GM20000 (cell line): ENCODE results near the gene HOXA13.

Experiments used
- DNase-seq: peaks from one replicate; pipeline ENCODE4 v3.0.0; 2012; ENCODE audit warnings: low spot score
- TF ChIP-seq, protein P1 (sequence below): IDR thresholded peaks from 2 replicates; pipeline ENCODE4 v1.5.1; 2012; ENCODE audit warnings: mild to moderate bottlenecking, control low read depth; ENCODE audit errors: extremely low read depth, missing control alignments

HOXA13 gene

DNA sequence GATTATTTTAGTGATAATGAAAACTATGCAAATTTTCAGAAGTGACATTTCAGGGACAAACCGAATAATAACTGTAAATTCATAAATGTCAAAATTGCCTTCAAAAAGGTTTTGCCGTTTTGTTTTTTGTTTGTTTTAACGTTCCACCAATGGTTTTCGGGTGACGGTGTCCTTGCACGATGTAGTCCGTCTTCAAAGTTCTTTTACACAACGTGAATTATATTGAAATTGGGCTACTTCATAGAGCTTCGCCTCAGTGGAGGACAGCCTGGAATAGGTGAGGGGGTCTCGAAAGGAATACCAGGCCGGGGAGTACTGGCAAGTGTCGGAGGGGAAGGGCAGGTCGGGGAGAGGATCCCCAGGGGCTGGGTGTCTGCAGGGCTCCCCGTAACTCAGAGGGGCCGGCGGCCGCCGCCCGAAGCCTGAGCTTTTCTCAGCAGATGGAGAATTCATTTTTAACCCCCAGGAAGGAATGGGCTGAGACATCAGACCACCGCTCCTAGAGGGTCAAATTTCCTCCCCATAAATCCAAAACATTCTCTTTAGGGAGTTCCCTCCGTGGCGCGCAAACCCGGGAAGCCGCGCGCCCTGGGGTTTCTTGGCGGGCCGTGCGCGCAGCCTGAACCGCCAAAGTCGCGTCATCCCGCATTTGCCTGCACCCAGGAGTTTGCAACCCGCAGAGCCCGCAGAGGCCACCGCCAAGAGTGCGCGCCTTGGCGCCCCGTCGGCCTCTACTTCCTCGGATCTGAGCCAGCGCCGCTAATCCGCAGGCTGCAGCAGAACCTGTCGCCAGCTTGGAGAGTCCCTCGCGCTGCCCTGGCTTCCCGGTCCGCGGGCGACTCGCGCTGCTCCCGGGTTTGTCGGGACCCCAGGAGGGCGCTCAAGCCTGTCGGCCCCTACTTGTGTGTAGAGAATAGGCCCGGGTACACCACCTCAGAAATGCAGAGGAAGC, 25.4 kb upstream of the HOXA13 start:
- DNase-seq = no peak
- TF ChIP-seq, protein P1, sequence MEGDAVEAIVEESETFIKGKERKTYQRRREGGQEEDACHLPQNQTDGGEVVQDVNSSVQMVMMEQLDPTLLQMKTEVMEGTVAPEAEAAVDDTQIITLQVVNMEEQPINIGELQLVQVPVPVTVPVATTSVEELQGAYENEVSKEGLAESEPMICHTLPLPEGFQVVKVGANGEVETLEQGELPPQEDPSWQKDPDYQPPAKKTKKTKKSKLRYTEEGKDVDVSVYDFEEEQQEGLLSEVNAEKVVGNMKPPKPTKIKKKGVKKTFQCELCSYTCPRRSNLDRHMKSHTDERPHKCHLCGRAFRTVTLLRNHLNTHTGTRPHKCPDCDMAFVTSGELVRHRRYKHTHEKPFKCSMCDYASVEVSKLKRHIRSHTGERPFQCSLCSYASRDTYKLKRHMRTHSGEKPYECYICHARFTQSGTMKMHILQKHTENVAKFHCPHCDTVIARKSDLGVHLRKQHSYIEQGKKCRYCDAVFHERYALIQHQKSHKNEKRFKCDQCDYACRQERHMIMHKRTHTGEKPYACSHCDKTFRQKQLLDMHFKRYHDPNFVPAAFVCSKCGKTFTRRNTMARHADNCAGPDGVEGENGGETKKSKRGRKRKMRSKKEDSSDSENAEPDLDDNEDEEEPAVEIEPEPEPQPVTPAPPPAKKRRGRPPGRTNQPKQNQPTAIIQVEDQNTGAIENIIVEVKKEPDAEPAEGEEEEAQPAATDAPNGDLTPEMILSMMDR = no peak

DNA sequence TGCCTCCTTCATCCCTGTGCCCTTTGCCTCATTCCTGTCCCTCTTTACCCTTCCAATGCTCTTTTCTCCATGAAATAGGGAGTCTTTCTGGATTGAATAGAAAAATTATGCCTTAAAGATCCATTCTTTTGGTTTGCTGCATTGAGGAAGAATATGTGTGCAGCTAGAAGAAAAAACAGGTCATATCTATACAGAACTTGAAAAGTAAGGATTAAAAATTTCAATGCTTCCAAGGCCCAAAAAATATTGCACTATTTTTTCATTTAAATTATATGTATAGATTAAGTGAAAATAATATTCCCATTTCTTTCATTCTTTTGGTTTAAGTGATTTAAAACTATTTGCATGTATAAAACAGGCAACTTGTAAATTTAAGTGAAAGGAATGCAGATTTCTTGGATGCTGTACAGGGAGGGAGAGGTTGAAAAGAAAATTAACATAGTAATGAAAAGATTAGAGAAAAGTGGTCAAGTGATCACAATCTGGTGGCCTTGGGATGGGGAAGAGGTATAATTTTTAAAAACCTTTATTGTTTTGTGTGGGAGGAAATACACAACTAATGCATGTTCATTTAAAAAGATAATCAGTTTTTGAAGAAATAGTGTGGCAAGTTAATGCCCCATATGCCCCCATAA, 24.2 kb upstream of the HOXA13 start:
- TF ChIP-seq, protein P1 = no peak

DNA sequence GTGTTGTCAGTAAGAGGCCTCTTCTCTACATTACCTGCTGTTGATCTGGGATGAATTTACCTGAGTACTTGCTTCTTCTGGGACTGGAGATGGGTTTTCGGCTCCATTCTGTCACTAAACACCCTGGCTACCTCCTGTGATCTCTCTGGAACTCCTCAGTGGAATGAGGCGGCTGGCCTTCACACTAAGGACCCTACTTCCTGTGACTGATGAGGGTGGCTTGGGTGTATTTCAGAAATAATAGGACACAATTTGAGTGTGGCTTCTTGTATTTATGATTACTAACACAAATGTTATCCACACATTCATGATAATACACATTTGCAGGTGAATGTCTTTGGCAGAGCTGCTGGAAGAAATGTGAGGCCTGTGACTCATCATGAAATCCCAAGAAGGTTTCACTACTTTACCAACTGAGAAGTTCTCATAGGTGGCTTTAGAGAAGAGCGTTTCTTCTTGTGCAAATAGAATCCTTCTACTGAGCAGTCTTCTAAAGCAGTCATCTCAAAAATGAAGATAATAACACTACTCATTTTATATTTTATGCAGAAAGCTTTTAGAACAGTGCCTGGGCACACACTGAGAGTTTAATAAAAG, 21.4 kb upstream of the HOXA13 start:
- TF ChIP-seq, protein P1 = no peak
- no peak for DNase-seq

More for the DNA sequence above, 24.2 kb upstream of the HOXA13 start:
- no peak for DNase-seq

DNA sequence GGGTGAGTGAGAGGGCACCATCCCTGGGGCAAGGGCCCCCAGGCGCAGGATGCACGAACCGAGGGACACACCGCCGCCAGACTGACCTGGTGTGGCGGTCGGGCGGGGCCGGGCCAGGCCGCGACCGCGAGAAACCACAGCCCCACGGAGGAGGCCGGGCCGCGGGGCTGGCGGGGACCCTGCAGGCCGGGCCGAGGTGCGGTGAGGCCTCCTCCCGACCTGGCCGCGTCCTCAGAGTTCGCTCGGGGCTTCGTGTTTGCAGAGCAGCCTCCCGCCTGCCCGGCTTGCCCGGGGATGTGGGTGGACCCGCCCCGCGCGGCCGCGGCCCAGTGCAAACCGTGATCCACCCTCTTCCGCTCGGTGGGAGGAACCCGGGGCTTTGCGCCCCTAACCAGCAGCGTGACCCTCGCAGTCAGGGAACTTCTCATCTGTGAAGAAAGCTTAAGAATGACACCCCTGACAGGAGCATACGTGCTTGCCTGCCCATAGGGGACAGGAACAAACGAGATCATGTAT, 20.6 kb upstream of the HOXA13 start:
- no peak for DNase-seq
- TF ChIP-seq, protein P1 = no peak

DNA sequence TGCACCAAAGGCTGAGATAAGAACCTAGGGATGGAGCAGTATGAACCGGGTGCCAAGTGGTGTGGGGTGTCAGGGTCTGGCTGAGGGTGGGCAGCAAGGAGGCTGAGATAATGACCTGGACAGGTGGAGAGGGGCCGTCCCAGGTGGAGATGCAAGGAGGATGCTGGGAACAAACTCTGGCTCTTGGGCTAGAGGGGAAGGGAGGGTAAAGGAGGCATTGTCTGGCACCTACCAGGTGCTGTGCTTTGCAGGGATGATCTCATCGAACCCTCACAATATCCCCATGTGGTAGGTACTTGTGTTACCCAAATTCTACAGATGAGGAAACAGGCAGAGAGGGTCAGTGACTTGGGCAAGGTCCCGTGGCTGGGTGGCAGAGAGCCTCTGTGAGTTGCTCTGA, 19.9 kb upstream of the HOXA13 start:
- TF ChIP-seq, protein P1 = no peak
- DNase-seq = no peak

DNA sequence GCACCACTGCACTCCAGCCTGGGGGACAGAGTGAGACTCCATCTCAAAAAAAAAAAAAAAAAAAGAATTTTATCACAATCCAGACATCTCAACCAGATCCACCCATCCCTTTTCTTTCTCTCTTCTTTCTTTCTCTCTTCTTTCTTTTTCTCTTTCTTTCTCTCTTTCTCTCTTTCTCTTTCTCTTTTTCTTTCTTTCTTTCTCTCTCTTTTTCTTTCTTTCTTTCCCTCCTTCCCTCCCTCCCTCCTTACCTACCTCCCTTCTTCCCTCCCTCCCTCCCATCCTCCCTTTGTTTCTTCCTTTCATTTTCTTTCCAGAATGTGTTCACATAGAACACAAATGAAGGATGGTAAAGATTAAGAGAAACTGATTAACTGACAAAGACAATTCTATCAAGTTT, 18.1 kb upstream of the HOXA13 start:
- DNase-seq = no peak
- TF ChIP-seq, protein P1 = no peak
